NCI-H2227 treated with DMSO at 0.1 percent for 48 hours (cell line): ENCODE data around the gene ST6GALNAC6.
"Not testable (repeated sequence)": the region's sequence is repeated elsewhere in the genome, so short reads cannot be mapped to it uniquely, and the experiment has no call there.

Source experiments
- DNase-seq: peaks from one replicate; lab custom pipeline; 2025; lab: John Stamatoyannopoulos, UW

ST6GALNAC6 gene

DNA sequence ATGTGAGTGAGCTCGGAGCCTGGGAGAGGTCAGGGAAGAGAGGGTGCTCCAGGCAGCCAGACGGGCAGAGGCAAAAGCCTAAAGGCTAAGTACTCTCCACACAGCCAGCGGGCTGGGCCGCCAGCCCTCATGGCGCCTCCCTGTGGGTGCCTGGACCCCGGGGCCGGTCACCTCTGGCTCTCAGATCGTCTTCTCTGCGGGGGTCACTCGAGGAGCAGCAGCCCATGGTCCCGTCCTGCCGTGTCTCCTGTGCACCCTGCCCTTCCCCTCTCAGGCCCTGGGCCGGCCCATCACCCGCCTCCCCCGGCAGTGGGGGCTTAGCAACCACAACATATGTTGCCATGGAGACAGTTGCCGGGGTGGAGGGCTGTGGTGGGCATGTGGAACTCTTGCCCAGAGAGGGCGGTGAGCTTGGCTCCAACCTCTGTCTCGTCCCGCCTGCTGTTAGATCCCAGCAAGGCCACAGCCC, 26.1 kb downstream of the ST6GALNAC6 start:
- DNase-seq = no peak

DNA sequence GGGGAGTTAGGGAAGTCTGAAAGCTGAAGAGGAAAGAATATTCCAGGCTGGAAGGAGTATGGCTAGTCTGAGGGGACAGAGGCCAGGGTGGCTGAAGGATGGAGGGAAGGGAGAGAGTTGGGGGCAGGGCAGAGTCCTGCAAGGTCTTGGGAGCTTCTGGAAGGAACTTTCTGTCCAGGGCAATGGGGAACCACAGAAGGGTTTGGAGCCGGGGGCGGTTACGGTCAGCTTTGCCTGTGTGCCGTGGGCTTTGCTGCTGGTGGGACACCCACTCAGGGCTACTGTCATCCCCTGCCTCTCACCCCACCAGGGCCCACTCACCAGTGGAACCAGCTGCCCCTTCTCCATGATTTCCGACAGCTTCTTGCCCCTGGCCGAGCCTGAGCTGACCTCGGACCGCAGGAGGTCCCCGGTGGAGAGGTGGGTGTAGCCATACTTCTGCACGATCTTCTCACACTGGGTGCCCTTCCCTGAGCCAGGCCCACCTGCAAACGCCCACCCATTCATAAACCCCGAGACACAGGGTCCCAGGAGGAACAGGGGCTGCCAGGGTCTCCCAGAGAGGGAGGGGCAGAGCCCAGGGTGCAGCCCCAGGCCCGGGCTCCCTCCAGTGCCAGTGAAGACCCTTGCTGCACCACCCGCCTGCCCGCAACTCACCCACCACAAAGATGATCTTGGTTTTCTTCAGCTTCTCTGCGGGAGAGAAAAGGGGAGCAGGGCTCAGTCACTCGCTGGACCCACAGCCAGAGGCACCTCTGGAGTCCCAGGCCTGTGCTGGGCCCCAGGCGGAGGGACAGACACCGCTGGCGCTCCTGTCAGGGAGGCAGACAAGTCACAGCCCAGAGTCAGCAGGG, 26.8 kb downstream of the ST6GALNAC6 start:
- DNase-seq = no peak

DNA sequence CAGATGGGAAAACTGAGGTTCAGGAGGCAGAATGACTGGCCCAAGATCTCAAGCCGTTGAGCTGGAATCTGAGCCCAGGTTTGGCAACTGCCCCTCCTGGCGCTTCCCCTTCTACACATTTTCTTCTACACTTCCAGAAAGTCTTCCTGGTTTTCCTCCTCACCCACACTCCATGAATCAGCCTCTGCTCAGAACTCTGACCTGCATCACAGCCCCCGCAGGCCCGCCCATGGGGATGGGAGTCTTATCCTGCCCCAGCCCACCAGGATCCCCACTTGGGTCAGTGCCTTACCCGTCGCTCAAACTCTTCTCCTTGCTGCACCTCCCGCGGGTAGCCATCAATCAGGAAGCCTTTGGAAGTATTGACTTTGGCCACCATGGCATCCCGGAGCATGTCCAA, 27.9 kb downstream of the ST6GALNAC6 start:
- DNase-seq = no peak

DNA sequence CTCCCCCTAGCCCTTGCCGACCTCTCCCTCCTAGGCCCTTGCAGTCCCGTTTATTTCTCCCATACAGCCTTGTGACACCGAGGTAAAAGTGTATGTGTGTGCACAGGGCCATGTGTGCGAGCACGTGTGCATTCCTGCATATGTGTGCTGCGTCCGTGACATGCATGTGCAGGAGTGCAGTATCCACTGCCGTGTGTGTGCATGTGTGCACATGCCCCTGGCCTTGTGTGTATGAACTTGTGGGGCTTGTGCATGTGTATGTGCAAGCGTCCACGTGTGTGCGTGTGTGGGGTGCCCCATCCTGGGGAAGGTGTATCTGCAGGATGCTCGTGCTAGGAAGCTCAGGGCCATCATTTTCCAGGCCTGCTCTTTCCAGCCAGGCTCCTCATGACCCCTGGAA, 28.5 kb downstream of the ST6GALNAC6 start:
- no peak for DNase-seq

DNA sequence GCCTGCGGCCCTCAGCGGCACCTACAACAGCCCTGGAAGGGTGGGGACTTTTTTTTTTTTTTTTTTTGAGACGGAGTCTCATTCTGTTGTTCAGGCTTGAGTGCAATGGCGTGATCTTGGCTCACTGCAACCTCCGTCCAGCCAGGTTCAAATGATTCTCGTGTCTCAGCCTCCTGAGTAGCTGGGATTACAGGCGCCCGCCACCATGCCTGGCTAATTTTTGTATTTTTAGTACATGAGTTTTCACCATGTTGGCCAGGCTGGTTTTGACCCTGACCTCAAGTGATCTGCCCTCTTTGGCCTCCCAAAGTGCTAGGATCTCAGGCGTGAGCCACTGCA, 29.3 kb downstream of the ST6GALNAC6 start:
- not testable (repeated sequence) for DNase-seq

DNA sequence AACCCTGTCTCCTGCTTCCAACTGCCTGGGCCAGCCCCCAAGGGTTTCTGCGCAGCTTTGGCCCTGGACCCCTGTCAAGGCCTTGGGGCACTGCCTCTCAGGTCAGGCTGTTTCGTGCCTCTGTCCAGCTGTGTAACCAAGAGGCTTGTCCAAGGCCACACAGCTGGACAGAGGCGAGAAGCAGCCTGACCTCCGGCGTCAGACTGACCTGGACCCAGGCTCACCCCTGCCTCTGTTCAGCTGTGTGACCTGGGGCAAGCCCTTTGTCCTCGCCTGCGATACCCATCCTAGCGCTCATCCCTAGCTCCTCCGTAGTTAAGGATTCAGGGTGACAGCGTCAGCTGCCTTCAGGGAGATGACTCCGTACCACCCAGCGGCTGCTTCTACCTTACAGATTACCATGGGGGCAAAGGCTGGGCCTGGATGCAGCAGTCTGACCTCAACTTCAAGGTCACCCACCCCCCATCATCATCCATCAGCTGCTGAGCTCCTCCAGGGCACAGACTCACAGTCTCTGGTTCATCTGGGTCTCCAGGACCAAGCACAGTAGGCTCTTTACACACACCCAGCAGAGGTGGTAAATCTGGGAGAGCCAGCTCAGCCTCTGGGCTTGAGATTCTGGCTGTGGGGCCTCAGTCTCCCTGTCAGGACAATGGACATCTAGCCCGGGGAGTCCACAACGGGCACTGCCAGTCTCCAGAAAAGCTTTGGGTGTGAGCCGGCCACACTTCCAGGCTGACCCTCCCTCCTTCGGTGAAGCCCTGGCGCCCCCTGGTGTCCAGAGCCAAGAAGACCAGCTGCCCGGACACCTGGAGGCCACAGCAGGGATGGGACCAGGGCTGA, 29.9 kb downstream of the ST6GALNAC6 start:
- peak; percentile 57 for DNase-seq

DNA sequence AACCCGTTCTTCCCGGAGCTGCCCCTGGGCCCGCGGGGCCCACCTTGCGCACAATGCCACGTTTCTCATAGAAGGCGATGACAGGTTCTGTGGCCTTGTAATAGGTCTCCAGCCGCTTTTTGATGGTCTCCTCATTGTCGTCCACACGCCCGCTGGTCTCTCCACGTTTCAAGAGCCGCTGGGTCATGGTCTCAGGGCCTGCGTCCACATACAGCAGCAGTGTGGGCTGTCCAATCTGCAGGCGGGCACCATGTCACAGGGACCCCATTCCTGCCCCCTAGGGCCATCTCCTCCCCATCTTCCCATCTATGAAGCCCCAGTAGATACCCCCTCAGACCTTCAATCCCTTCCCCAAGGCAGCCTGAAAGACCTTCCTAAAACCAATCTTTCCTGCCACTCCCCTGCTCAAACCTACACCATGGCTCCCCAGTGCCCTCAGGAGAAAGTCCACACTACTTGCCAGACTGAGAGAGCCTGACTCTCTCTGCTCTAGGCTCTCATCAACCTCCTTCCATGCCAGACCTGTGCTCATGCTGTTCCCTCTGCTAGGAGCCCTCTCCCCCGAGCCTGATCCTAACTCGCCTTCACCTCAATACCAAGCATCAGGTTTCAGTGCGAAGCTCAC, 31.0 kb downstream of the ST6GALNAC6 start:
- DNase-seq = no peak

DNA sequence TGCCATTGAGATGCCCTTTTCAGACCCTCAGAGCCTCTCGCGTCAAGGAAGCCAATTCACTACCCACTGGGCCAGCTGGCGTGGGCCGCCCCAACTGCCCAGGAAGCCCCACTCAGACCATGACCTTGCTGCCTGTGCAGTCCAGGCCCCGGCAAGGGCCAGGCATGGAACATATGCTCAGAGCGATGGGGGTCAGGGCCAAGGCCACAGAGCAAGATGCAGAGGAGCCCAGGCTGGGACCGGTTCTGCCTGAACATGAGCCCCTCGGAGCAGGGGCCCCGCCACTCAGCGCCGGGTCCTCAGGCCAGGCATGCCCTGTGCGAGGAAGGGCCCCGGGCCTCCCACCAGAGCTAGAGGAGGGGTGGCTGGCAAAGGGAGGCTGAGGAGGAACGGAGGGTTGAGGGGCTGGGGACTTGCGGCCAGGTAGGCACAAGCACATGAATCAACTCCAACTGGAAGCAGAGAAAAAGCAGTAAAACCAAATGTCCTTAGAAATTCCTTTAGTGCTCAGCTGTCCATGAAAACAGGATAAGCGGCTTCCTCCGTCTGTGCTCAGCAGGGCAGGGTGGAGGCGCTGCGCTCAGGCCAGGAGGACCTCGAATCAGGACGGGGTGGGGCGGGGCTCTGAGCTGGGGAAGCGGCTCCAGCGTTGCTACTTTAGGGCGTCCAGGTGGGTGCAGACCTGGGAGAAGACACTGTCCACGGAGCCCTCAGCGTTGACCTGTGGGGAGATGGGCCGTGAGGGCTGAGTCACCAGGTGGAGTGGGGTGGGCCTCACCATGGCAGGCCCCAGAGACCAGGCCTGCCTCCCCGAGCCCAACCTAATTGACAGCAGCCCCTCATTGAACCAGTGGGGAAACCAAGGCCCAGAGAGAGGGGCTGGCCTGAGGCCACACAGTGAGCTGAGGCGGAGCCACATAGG, 31.8 kb downstream of the ST6GALNAC6 start:
- no peak for DNase-seq

DNA sequence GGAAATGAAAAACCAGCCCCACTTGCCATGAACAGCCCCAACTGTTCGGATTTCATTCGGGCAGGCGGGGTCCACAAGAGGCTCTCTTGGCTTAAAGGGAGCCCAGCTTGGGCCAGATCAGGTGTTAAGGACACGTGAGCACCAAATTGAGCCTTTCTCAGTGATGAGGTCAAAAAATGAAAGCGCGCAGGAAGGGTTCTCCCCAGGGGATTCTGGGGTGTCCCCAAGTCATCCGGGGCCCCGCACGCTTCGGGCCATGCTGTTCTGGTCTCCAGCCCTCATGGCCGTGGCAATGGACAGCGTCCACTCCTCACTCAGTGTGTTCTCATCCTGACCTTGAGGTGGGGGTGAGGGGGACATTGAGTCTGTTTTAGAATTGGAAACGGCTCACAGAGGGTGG, 32.9 kb downstream of the ST6GALNAC6 start:
- DNase-seq = no peak

DNA sequence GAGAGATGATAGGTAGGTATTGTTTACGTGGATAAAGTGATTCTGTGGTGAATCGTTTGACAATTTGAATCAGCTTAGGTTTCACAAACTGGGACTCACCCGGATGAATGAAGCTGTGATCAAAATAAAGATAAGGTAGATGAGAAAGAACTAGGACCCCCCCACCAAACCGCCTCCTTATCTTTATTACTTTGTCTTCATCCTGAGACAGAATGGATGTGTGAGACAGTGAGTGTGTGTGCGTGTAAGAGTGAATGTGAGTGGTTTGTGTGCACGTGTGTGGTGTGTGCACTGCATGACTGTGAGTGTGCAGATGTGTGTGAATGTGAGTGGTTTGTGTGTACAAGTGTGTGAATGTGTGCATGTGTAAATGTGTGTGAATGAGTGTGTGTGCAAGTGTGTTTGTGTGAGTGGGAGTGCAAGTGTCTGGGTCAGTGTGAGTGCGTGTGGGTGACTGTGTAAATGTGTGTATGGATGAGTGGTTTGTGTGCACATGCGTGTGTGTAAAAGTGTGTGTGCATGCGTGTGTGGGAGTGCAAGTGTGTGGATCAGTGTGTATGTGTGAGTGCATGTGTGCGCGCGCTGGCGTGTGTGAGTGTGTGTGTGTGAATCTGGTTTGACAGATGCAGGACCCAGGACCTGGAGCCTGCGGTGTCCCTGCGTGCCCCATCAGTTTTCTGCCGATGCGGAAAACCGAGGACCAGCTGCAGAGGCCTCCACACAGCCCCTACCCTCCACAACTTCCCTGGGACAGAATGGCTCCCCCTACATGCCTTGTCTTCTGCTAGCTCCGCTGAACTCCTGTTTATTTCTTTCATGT, 33.5 kb downstream of the ST6GALNAC6 start:
- no peak for DNase-seq

DNA sequence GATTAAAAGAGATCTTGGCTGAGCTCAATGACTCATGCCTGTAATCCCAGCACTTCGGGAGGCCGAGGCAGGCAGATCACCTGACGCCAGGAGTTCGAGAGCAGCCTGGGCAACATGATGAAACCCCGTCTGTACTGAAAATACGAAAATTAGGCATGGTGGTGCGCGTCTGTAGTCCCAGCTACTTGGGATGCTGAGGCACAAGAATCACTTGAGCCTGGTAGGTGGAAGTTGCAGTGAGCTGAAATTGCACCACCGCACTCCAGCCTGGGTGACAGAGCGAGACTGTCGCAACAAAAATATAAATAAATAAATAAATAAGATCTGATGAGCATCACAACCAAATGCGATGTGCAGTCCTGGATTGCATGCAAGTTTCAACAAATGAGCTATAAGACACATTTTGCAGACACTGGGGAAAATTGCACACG, 36.2 kb downstream of the ST6GALNAC6 start:
- no peak for DNase-seq

DNA sequence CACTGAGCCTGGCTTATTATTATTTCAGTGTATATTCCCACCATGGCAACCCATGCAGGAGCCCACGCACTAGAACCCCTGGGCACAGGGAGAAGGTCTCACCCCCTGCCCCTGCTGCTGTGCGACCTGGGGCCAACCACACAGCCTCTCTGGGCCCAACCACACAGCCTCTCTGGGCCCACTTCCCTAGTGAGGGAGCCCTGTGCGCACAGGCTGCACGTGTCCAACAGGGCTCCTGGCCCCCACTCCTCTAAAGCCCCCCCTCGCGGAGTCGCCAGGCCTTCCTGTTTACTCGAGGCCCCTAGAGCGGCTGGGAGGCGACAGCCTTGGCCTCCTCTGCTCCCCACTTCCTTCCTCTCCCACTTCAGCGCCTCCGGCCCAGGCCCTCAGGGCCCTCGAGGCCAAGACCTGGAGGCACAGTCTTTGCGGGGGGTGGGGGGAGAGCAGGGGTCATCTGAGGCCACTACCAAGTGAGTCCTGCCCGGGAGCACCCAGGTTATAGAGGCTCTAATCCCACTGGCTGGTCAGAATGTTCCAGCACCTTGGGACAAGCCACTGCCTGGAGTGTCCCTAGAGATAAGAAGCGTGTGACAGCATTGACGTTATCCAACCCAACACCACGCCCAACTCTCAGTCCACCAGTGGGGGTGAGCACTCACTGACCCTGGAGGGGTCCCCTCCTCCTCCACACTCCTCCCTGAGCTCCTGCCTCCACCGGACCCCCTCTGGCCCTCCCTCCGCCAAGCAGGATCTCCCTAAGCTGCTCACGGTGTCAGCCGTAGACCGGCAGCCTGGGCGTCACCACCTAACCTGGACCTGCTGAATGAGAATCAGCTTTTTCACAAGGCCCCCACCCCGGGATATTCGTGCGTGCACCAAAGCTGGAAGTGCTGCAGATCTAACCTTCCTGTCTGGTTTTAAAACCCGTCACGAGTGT, 37.1 kb downstream of the ST6GALNAC6 start:
- no peak for DNase-seq

DNA sequence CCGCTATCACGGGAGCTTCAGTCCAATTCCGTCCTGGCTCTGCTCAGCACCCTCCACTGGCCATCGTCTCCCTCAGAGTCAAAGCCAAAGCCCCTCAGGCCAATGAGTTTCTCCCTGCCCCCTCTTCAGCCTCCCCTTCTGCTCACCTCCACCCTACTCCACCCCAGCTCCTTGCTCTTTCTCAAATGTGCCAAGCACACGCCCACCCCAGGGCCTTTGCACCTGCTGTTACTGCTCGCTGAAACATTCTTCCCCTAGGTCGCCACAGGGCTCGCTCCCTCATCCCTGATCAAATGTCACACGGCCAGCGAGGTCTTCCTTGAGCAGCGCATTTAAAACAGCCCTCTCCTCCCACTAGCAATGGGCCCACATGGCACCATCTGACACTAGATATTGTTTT, 38.6 kb downstream of the ST6GALNAC6 start:
- no peak for DNase-seq

DNA sequence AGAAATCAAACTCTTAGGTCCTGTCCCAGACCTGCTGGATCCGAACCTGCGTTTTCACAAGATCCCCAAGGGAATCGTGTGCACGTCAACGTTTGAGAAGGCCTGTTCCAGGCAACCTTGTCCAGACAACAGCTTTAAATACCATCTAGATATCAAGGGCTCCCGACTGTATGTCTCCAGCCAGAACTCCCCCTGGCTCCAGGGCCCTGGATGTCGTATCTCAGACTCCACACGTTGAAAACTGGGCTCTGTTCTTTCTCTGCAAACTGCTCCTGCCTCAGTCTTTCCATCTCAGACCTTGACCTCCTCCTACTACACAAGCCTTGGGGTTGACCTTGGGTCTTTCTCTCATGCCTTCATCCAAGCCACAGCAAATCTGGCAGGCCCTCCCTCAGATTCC, 39.1 kb downstream of the ST6GALNAC6 start:
- no peak for DNase-seq

DNA sequence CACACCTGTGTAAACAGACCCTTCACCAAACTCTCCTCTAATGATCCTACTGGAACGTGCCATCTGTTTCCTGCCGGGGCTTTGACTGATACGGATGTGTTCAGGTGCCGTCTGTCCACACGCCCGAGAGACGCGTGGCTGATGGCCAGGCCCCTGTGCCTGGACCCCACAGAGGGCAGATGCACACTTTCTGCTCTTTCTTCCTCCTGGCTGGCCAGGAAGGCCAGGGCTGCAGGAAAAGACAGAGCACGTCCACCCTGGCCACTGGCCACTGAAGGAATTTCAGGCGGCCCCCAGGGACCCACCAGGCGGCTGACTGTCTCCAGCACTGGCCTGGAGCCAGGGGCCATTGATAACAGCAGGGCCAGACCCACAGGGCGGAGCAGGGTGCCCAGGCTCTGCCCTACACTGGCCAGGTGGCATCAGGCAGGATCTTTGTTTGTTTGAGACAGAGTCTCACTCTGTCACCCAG, 41.3 kb downstream of the ST6GALNAC6 start:
- DNase-seq = no peak

DNA sequence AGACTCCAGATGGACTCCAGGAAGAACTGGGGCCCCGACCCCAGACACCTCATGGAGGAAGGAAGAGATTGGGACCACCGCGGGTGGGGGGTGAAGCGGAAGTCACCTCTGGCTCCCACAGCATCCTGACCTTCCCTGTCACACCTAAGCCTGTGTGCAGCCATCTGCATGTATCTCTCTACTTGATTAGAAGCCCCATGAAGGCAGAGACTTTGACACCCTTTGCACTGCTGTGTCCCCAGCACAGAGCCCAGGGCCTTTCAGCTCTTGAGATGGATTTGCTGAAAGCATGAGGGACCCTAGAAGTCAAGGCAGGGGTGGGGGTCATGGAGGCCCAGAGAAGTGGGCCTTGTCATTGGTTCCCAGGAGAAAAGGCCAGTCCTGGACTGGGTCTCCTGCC, 42.1 kb downstream of the ST6GALNAC6 start:
- DNase-seq = no peak

DNA sequence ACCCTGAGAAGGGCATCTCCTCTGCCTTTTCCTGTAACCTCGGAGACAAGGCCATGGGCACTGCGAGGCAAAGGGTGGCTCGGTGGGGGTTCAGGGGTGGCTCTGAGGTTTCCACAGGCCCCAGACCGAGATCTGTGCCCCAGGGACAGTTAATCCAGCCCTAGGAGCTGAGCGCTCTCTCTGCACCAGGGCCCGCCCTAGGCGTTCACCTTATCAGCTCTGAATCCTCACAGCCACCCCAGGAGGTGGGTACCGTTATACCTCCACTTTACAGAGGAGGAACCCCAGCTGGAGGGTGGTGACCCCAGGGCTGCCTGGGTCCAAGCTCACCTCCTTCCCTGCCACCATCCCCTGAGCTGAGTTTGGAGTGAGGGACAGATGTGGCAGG, 42.7 kb downstream of the ST6GALNAC6 start:
- DNase-seq = no peak

DNA sequence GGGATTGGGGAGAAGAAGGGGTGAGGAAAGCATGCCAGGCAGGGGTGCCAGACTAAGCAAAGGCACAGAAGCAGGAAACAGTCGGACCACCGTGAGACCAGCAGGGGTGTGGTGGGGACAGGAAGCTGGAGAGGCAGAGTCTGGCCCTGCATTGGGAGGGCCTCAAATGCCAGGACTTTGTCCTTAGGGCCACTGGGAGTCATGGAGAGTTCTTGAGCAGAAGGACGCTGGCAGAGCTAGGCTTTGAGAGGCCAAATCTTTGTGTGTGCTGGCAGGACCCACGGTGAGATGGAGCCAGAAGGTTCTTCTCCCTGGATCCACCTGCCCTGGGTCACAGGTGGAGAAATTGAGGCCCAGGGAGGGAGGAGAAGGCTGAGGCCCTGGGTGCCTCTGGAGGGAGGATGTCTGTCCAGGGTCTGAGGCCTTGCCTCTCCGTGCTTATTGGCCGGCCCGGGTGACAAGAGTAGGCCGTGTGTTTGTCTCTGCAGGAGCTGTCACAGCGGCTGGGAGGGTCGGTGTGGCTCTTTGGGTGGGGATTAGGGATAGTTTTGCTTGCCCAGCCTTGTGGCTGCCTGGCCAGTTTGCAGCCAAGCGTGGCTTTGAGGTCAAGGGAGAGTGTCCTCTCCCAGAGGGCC, 43.2 kb downstream of the ST6GALNAC6 start:
- no peak for DNase-seq

DNA sequence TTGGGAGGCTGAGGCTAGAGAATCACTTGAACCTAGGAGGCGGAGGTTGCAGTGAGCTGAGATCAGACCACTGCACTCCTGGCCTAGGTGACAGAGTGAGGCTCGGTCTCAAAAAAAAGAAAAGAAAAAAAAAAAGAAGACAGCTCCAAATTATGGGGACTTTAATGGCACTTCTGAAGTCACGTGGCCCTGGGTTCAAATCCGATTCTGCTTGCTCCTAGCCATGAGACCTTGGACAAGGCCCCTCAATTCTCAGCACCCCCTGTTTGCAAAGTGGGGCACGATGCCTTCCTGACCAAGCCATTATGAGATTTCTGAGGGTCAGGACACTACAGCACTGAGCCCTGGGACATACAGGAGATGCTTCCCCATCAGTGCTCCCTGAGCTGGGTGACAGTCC, 43.9 kb downstream of the ST6GALNAC6 start:
- no peak for DNase-seq
